Liver (tissue), 9 donors: Measurements from ENCODE around the gene CAMK1D. TPM values are rescaled to one million over a fixed set of nuclear protein-coding genes. Genes with fewer than 3 reads are reported as not detected.

Source experiments
- DNase-seq: peaks from one replicate; pipeline ENCODE4 v3.0.0-alpha.2; 2017; ENCODE audit warnings: low spot score
- H3K27ac ChIP-seq, 2 donors: one replicate each; pipeline ENCODE4 v1.7.0; 2013; ENCODE audit warnings: inconsistent platforms in 2 of 2, low read length in 2 of 2, control low read depth in 1 of 2, low read depth in 1 of 2, mild to moderate bottlenecking in 1 of 2
- H3K27me3 ChIP-seq, 4 donors: one replicate each; pipeline versions ENCODE4 v1.6.1 to v1.7.0; 2013; ENCODE audit warnings: low read length in 3 of 4, inconsistent platforms in 1 of 4, mild to moderate bottlenecking in 1 of 4, moderate library complexity in 1 of 4; ENCODE audit not compliant: control insufficient read depth in 4 of 4, insufficient read depth in 4 of 4
- H3K36me3 ChIP-seq, 4 donors: one replicate each; pipeline versions ENCODE4 v1.6.1 to v1.7.0; 2013; ENCODE audit warnings: low read length in 3 of 4, mild to moderate bottlenecking in 3 of 4, low read depth in 1 of 4, moderate library complexity in 1 of 4; ENCODE audit not compliant: control insufficient read depth in 4 of 4, insufficient read depth in 3 of 4
- H3K4me1 ChIP-seq, 4 donors: one replicate each; pipeline versions ENCODE4 v1.6.1 to v1.7.0; 2013; ENCODE audit warnings: low read length in 3 of 4, mild to moderate bottlenecking in 3 of 4, moderate library complexity in 1 of 4; ENCODE audit not compliant: control insufficient read depth in 4 of 4, insufficient read depth in 4 of 4
- H3K4me3 ChIP-seq, 3 donors: one replicate each; pipeline versions ENCODE4 v1.6.1 to v1.7.0; 2013; ENCODE audit warnings: low read length in 3 of 3, control low read depth in 1 of 3, low read depth in 1 of 3, mild to moderate bottlenecking in 1 of 3
- H3K9ac ChIP-seq, 2 donors: one replicate each; pipeline ENCODE4 v1.7.0; 2013; ENCODE audit warnings: low read length in 2 of 2, mild to moderate bottlenecking in 2 of 2, moderate library complexity in 2 of 2, control low read depth in 1 of 2, low read depth in 1 of 2
- H3K9me3 ChIP-seq, 4 donors: one replicate each; pipeline versions ENCODE4 v1.6.1 to v1.7.0; 2013; ENCODE audit warnings: low read length in 3 of 4; ENCODE audit not compliant: control insufficient read depth in 4 of 4
- ATF3 ChIP-seq: IDR thresholded peaks from 2 replicates; pipeline ENCODE4 v1.6.1; 2016; ENCODE audit warnings: antibody characterized with exemption
- CTCF ChIP-seq: fragments of 150-350 bp; IDR thresholded peaks from 2 replicates; pipeline ENCODE4 v1.5.1; 2017; ENCODE audit warnings: improper control_type of control experiment, low read depth, low read length; ENCODE audit not compliant: missing input control
- EGR1 ChIP-seq, 2 donors: IDR thresholded peaks; 2 replicates each; pipeline ENCODE4 v1.6.1; 2016 to 2018; ENCODE audit warnings: antibody characterized with exemption in 2 of 2, low read depth in 2 of 2
- FOXA2 ChIP-seq: IDR thresholded peaks from 2 replicates; pipeline ENCODE4 v1.6.1; 2016; ENCODE audit warnings: antibody characterized with exemption
- GABPA ChIP-seq, 2 donors: IDR thresholded peaks in 1 of 2; conservative IDR thresholded peaks in 1 of 2; 2 replicates each; pipeline ENCODE4 v1.6.1; 2016; ENCODE audit warnings: antibody characterized with exemption in 2 of 2, mild to moderate bottlenecking in 1 of 2, moderate library complexity in 1 of 2
- HNF4A ChIP-seq, 2 donors: conservative IDR thresholded peaks; 2 replicates each; pipeline ENCODE4 v1.6.1; 2016; ENCODE audit warnings: antibody characterized with exemption in 2 of 2, mild to moderate bottlenecking in 2 of 2
- HNF4G ChIP-seq: IDR thresholded peaks from 2 replicates; pipeline ENCODE4 v1.6.1; 2016; ENCODE audit warnings: antibody characterized with exemption
- JUND ChIP-seq, 2 donors: IDR thresholded peaks; 2 replicates each; pipeline ENCODE4 v1.6.1; 2016; ENCODE audit warnings: antibody characterized with exemption in 2 of 2
- NR2F2 ChIP-seq: IDR thresholded peaks from 2 replicates; pipeline ENCODE4 v1.6.1; 2016; ENCODE audit warnings: antibody characterized with exemption
- RAD21 ChIP-seq, 2 donors: IDR thresholded peaks; 2 replicates each; pipeline ENCODE4 v1.6.1; 2016; ENCODE audit warnings: antibody characterized with exemption in 2 of 2, mild to moderate bottlenecking in 2 of 2
- REST ChIP-seq: IDR thresholded peaks from 2 replicates; pipeline ENCODE4 v1.6.1; 2016; ENCODE audit warnings: antibody characterized with exemption, mild to moderate bottlenecking
- RXRA ChIP-seq, 2 donors: IDR thresholded peaks; 2 replicates each; pipeline ENCODE4 v1.6.1; 2017 to 2018; ENCODE audit warnings: antibody characterized with exemption in 2 of 2, mild to moderate bottlenecking in 1 of 2
- TAF1 ChIP-seq: conservative IDR thresholded peaks from 2 replicates; pipeline ENCODE4 v1.6.1; 2016; ENCODE audit warnings: antibody characterized with exemption, mild to moderate bottlenecking
- YY1 ChIP-seq: IDR thresholded peaks from 2 replicates; pipeline ENCODE4 v1.6.1; 2016; ENCODE audit warnings: antibody characterized with exemption, mild to moderate bottlenecking
- WGBS: extraction: QIAGEN DNeasy Blood & Tissue Kit; methylation state at CpG from one replicate; pipeline ENCODE4 v1.1.7; 2013; 5-methylcytosine and 5-hydroxymethylcytosine counted together
- polyA plus RNA-seq, 2 donors: library from polyadenylated mRNA; stranded (reverse) in 1 of 2; unstranded in 1 of 2; fragments of 200-250 nt in 1 of 2; fragments of >200 nt in 1 of 2; fragmentation: Nextera tagmentation in 1 of 2; extraction: Ambion mirVana in 1 of 2; gene quantifications; one replicate each; pipeline versions ENCODE4 v1.2.1 to v1.2.3, GENCODE V29; 2013 to 2015
- total RNA-seq, 2 donors: library from RNA; depleted of rRNA; stranded (reverse); fragments of >200 nt; gene quantifications; one replicate each; pipeline ENCODE4 v1.2.3, GENCODE V29; 2014
- TF ChIP-seq, protein P1 (sequence below): IDR thresholded peaks from 2 replicates; pipeline ENCODE4 v1.6.1; 2016; ENCODE audit warnings: antibody characterized with exemption
- donor health status: healthy.
- donor health status: healthy.
- donor health status: healthy.
- donor health status: healthy.
- donor health status: healthy.

Gene CAMK1D
- total and polyA plus RNA-seq, 4 donors = 2.7 to 10.1 (median 4.2) TPM

- WGBS = 89% methylated on average over 2 of the region's 2 CpGs
- TF ChIP-seq HNF4A (conservative IDR thresholded peaks at IDR 0.05) = no peak
- TF ChIP-seq JUND (IDR thresholded peaks at IDR 0.05) = no peak
- no peak for TF ChIP-seq CTCF
- TF ChIP-seq, protein P1, sequence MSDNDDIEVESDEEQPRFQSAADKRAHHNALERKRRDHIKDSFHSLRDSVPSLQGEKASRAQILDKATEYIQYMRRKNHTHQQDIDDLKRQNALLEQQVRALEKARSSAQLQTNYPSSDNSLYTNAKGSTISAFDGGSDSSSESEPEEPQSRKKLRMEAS = no peak
Measured at GRCh38 chr10:12852687-12853086, 503.3 kb downstream of the CAMK1D start.

GRCh38 chr10:12854988-12855387 is 505.6 kb downstream of the CAMK1D start:
- Histone ChIP-seq H3K36me3 (no peaks in the 10 kb centered on the region), H3K27ac (no peak overlapping the region), H3K9ac (no peak overlapping the region), H3K27me3 (no peaks in the 10 kb centered on the region), H3K9me3 (no peaks in the 10 kb centered on the region), H3K4me3 (no peak overlapping the region), H3K4me1 (peaks cover 0 to 2% (median 0%) of the 10 kb centered on the region in 4 donors)
- no peak for DNase-seq
- TF ChIP-seq HNF4G (no peak), YY1 (no peak), GABPA (IDR thresholded peaks at IDR 0.05 in 1 of 2, conservative IDR thresholded peaks at IDR 0.05 in 1 of 2) (no peak), RAD21 (IDR thresholded peaks at IDR 0.05) (no peak), EGR1 (IDR thresholded peaks at IDR 0.05; ENCODE audit: low read depth in 2 of 2) (no peak), REST (no peak), CTCF (no peak), ATF3 (no peak), JUND (IDR thresholded peaks at IDR 0.05) (no peak), RXRA (IDR thresholded peaks at IDR 0.05) (no peak), NR2F2 (no peak), FOXA2 (no peak), TAF1 (no peak)
- TF ChIP-seq, protein P1 = no peak
- 88% methylated on average over 2 of the region's 2 CpGs for WGBS

More at GRCh38 chr10:12852687-12853086, 503.3 kb downstream of the CAMK1D start:
- no peak for DNase-seq
- H3K27ac ChIP-seq = no peak overlapping the region
- no peaks in the 10 kb centered on the region for H3K36me3 ChIP-seq
- peaks cover 0 to 3% (median 0%) of the 10 kb centered on the region in 4 donors for H3K4me1 ChIP-seq
- H3K27me3 ChIP-seq = no peaks in the 10 kb centered on the region
- H3K4me3 ChIP-seq = no peak overlapping the region
- no peaks in the 10 kb centered on the region for H3K9me3 ChIP-seq
- H3K9ac ChIP-seq = no peak overlapping the region
